ENCODE data around the gene ADAMTS6.

DNA sequence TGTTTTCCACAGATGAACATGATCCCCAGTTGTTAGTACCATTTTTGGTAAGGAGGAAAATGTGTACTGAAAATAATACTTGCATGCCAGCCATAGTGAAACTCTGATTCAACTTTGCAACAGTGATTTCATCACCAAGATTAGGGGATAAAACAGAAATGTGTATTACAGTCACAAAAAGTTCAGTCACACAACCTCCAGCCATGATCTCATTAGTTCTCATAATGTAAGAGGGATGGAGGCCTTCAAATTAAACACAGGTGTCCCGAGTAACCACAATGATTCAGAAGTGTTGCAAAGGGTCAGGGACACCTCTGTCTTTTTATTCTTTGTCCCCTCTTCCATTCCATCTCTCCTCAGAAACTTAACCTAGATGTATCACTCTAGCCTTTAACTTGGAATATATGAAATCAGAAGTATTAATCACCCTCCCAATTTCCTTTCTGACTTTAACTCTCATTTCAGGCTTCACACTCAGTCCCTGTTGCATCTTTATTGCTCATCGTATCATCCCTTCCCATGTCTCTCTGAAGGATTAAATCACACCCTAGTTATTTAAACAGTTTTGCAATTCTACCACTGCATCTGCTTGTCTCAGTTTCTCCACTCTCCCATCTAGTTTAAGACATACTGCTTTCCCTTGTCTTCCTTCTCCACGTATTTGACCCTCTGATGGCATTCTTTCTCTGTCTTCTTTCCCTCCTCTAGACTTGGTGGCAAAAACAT is 291.2 kb downstream of the ADAMTS6 start:
- TF ChIP-seq POLR2A (IDR thresholded peaks at IDR 0.05) (no peak), POLR2AphosphoS5 (IDR thresholded peaks at IDR 0.05) (no peak)
- TF ChIP-seq, protein P1, sequence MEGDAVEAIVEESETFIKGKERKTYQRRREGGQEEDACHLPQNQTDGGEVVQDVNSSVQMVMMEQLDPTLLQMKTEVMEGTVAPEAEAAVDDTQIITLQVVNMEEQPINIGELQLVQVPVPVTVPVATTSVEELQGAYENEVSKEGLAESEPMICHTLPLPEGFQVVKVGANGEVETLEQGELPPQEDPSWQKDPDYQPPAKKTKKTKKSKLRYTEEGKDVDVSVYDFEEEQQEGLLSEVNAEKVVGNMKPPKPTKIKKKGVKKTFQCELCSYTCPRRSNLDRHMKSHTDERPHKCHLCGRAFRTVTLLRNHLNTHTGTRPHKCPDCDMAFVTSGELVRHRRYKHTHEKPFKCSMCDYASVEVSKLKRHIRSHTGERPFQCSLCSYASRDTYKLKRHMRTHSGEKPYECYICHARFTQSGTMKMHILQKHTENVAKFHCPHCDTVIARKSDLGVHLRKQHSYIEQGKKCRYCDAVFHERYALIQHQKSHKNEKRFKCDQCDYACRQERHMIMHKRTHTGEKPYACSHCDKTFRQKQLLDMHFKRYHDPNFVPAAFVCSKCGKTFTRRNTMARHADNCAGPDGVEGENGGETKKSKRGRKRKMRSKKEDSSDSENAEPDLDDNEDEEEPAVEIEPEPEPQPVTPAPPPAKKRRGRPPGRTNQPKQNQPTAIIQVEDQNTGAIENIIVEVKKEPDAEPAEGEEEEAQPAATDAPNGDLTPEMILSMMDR (IDR thresholded peaks at IDR 0.05), result no peak

All from suprapubic skin (tissue), 4 donors.